GM21529 (cell line): ENCODE measurements around the gene MATK.
"Not testable (repeated sequence)": the region's sequence is repeated elsewhere in the genome, so short reads cannot be mapped to it uniquely, and the experiment has no call there.

ENCODE experiments used
- ATAC-seq: cut with Tn5 transposase; IDR thresholded peaks from one replicate; pipeline ENCODE4 v1.9.1; 2021; ENCODE audit not compliant: unreplicated experiment

The MATK gene

DNA sequence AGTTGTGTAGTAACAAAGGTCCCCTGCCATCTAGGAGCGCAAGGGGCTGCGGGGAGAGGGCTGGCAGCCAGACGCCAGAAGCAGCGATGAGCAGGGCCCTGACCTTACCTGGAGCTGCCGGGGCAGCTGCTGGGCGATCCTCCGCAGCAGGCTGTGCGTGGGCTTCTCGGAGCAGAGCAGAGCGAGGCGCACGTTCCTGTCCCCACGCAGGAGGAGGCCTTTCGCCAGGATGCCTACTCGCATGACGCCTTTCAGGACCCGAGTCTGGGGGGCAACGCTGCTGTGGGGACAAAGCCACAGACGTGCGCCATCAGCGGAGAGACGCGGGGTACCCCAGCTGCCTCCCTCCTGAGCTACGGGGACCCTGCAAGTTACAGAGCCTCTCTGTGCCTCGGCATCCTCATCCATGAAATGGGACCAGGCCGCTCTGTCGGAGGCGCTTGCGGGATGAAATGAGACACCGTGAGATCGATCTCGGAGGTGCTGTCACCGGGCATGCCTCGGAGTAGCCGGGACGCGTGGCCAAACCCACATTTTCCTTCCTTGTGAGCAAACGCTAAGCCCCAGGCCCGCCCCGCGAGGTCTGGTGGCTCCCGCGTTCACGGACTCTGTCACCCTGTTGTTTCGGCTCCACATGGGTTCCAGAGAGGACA lies 30.5 kb upstream of the MATK start:
- ATAC-seq: no peak

DNA sequence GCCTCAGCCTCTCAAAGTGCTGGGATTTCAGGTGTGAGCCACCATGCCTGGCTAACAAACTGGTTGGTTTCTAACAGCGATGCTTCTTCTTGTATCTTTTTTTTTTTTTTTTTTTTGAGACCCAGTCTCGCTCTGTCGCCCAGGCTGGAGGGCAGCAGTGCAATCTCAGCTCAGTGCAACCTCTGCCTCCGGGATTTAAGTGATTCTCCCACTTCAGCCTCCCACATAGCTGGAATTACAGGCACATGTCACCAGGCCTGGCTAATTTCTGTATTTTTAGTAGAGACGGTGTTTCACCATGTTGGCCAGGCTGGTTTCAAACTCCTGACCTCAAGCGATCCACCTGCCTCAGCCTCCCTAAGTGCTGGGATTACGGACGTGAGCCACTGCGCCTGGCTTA lies 30.0 kb upstream of the MATK start:
- not testable (repeated sequence) for ATAC-seq

DNA sequence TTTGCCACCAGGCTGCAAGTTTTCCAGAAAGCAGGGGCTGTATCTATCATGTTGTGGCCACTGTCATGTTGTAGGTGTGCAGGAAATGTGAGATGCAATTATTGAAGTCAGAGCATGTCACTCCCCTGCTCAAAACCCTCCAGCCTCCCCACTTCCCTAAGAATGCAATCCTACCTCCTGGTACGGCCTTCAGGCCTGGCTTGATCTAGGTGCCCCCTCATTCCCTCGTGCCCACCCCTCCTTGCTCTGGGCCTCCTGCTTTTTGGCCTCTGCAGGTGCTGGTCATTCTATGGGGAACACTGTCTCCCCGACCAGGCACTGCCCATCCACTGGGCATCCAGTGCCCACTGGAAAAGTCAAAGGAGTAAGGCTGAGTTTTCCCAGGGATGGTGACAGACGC lies 28.5 kb upstream of the MATK start:
- no peak for ATAC-seq

DNA sequence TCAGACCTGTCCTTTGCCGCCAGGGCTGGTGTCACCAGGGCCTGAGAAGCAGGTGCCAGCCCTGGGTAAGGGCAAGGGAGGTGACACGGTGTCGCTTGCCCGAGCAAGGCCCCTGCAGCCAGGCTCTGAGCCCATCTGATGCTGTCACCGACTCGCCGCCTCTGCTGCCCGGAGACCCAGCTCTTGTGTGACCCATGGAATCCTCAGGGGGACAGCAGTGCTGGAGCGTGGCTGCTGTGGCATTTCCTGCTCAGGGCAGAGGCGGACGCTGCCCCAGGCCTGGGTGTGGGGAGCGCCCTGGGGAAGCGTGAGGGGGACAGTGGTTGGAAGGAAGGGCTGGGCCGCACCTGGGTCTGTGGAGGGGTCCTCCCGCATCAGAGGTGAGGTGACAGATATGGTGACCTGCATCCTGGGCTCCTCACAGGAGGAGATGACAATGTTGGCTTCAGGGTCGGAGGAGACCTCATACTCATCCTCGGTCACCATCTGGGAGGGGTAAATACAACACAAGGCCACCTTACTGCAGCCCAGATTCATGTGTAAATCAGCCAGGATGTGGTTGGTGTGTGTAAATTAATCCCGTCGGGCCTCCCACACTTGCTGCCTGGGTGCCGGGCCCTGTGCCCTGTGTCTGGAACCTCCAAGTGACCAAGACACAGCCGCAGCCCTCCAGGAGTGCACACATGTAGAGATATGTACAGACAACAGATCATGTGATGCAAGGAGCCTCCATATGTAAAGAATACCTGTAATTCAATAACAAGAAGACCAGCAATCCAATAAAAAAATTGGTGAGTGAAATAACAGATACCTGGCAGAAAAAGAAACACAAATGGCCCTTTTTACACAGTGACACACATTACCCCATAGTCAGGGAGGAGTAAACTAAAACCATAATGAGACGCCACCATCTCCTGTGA lies 27.6 kb upstream of the MATK start:
- ATAC-seq: no peak

- ATAC-seq: no peak
These were observed 24.7 kb upstream of the MATK start for GRCh38 chr19:3810708-3811355.

- no peak for ATAC-seq
These were observed 23.9 kb upstream of the MATK start for GRCh38 chr19:3809881-3810707.

DNA sequence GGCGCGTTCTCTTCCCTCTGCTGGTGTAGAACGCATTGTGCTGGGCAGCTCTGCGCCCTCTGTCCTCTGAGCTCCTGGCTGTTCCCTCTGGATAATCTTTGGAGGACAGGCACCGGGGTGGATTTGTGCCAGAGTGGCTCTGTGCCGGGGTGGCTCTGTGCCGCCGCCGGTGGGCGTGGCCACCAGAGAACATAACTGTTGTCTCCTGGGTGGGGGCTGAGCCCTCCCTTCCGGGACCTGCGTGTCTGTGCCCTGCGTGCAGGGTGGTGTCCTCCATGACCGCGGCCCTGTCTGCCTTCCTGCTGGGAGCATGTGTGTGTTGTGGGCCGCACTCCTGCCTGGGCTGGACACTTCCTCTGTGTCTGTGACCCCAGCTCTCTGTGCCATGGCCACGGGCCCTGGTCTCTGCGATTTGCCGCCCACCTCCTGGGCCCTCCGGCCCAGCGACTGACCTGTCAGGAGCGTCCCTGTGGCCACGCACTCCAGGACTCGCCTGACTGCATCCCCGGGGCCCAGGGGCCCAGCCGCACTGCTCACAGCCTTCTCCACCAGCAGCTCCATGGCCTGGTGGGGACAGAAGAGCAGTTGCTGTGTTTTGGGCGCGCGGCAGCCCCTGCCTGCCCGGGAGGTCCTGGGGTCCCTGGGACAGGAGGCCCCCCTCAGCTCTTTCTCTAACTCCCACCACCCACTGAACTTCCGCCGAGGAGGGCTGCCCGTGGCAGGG lies 22.4 kb upstream of the MATK start:
- ATAC-seq: no peak

DNA sequence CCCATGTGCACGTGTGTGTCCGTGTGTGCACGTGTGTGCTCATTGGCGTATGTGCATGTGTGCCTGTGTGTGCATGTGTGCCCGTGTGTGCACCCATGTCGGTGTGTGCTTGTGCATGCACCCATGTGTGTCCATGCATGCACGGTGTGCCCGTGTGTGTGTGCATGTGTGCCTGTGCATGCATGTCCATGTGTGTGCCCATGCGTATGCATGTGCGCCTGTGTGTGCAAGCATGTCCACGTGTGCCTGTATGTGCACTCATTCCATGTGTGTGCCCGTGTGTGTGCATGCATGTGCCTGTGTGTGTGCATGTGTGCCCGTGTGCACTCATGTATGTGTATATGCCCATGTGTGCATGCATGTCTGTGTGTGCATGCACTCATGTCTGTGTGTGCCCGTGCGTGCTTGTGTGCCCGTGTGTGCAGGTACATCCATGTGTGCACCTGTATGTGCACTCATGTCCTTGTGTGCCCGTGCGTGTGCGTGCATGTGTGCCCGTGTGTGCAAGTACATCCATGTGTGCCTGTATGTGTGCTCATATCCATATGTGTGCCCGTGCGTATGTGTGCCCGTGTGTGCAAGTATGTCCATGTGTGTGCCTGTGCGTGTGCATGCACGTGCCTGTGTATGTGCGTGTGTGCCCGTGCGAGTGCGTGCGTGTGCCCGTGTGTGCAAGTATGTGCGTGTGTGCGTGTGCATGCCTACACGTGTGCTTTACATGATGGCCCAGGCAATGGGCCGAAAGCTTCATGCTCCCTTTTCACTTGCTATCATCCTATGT lies 21.6 kb upstream of the MATK start:
- ATAC-seq: no peak

DNA sequence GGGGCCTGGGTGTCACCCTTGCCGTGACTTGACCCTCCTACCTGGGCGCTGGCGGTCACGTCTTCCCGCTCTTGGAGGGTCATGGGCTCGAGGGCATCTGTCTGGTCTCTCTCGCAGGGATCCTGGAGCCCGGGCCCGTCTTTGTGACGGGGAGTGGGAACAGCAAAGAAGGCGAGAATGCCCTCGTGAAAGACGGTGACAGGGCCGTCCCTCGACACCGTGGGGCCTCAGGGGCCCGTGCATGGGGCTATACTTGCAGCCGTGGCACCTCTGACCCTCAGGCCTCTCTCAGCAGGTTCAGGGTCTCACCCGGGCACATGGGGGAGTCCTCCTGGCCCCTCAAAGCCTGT lies 20.9 kb upstream of the MATK start:
- no peak for ATAC-seq

GRCh38 chr19:3805859-3806258 lies 19.7 kb upstream of the MATK start:
- ATAC-seq: no peak

DNA sequence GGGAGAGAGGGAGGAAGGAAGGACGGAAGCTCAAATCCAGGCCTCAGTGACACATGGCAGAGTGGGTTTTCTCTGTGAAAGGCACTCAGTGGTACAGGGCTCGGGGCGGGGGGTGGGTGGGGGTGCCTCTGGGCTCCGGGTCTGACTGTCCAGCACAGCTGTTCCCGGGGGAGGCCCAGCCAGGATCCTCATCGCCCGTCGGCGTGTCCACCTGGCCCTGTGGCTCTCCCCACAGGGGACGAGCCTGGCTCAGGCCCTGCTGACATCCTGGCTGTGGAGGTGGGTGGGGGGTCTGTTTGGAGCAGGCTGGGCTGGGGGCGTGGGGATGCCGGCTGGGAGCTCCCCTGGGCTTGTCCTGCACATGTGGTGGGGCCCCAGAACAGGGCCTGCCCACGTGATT lies 18.2 kb upstream of the MATK start:
- ATAC-seq: no peak

- no peak for ATAC-seq
These were observed 17.8 kb upstream of the MATK start for GRCh38 chr19:3803986-3804385.

DNA sequence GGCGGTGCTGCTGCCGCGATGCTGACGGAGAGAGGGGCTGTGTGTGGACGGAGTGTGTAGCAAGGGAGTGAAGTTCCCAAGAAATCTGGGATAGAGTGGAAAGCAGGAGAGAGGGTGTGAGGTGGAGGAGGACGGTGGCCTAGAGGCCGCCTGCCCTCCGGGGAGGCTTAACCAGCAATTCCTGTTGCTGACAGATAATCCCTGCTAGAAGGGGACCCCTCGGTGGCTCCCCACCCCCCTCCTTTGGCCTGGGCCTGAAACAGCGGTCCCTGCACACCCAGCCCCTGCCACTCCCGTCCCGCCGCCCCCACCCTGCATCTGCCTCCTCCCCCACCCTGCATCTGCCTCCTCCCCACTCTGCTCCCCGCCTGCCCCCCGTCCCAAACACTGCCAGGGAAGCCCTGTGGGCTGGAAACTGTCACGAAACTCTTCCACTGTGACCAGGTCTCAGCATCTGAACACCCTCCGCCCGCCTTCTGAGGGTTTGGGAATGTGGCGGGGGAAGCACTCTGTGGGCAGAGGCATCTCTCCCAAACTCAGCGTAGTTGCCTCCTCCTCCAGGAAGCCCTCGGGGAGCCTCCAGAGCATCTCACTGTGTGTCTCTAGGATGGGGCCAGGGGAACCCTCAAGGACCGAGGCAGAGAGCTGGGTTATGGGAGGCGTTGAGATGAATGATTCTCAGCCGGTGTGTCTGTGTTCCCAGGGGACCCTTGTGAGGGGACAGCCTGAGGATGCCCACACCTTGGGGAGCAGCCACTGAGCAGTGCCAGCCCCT lies 17.1 kb upstream of the MATK start:
- no peak for ATAC-seq

DNA sequence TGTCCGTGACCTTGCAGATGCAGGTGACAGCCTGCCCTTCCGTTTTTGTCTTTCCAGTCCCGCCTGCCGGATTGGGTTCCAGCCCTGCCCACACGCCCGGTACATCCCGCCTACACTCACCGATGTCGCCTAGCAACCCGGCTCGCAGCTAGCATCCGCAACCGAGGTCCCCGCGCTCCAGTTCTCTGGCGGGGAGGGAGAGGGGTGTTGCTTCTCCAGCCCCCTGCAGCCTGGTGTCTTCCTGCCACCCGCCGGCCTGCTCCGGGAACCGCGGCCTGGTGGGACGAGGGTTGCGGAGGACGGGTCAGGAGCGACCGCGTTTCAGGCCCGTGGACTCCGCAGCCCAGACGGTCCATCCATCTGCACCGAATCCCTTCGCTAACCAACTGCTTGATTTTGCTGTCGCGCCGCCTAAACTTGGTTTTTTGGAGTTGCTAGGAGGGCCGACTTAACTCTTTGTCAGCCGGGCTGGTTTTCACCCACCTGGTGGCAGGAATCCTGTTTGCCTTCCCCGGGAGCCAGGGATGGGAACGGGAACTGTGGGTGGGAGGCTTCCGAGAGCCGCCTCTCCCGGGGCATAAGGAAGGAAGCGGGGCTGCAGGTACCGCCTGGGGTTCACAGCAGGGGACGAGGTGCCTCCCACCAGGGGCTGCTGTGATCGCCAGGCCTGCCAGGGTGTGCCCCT lies 15.4 kb upstream of the MATK start:
- no peak for ATAC-seq

DNA sequence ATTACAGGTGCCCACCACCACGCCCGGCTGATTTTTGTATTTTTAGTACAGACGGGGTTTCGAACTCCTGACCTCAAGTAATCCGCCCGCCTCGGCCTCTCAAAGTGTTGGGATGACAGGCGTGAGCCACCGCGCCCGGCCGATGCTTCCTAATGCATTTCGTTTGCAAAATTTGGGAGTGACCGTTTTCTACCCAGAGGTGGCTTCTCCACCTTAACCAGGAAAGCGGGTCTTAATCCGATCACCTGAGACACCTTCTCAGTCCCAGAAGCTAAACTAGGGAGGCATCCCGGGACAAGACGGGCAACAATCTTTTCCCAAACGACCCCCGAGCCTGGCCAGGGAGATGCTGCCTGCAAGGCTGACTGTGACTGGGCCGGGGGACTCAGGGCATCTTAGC lies 14.8 kb upstream of the MATK start:
- no peak for ATAC-seq

- ATAC-seq: no peak
These were observed 12.0 kb upstream of the MATK start for GRCh38 chr19:3798137-3798536.

GRCh38 chr19:3796358-3796757 lies 10.2 kb upstream of the MATK start:
- no peak for ATAC-seq

- no peak for ATAC-seq
These were observed 7.6 kb upstream of the MATK start for GRCh38 chr19:3793799-3794198.
